K562 (cell line): Measurements from ENCODE around the gene GPX7. TPM values are rescaled to one million over a fixed set of nuclear protein-coding genes. Genes with fewer than 3 reads are reported as not detected.

Source experiments
- ADNP ChIP-seq: fragments of 200-800 bp; sonication (Bioruptor generic); IDR thresholded peaks from 2 replicates; pipeline ENCODE4 v1.6.1; 2016; ENCODE audit warnings: missing genetic modification characterization, missing compliant biosample characterization
- ASH1L ChIP-seq: fragments of 450-650 bp; IDR thresholded peaks from 2 replicates; pipeline ENCODE4 v1.6.1; 2018; ENCODE audit warnings: borderline replicate concordance, mild to moderate bottlenecking, low read depth; ENCODE audit not compliant: partially characterized antibody
- BCL6 ChIP-seq: fragments of 250-450 bp; sonication (Bioruptor Pico); IDR thresholded peaks from 2 replicates; pipeline ENCODE4 v1.4.0; 2020
- CEBPB ChIP-seq: fragments of 450-650 bp; IDR thresholded peaks from 2 replicates; pipeline ENCODE4 v1.6.1; 2016; ENCODE audit warnings: missing genetic modification characterization, missing compliant biosample characterization
- CEBPG ChIP-seq, 3 experiments: fragments of 200-800 bp in 1 of 3; sonication (Bioruptor generic) in 1 of 3; sonication (generic) in 1 of 3; formaldehyde crosslinking in 1 of 3; IDR thresholded peaks in 2 of 3; conservative IDR thresholded peaks in 1 of 3; 2 replicates each; pipeline versions ENCODE4 v1.6.1 to v1.8.0; 2016 to 2022; ENCODE audit warnings: missing compliant biosample characterization in 2 of 3, missing genetic modification characterization in 2 of 3, mild to moderate bottlenecking in 1 of 3, missing genetic modification reagents in 1 of 3
- EP300 ChIP-seq: IDR thresholded peaks from 2 replicates; pipeline ENCODE4 v1.6.1; 2012; ENCODE audit warnings: low read length, improper control_type of control experiment
- MAFG ChIP-seq: fragments of 450-650 bp; conservative IDR thresholded peaks from 2 replicates; pipeline ENCODE4 v1.6.1; 2016; ENCODE audit warnings: missing genetic modification characterization, missing compliant biosample characterization
- MECOM ChIP-seq: fragments of 250-450 bp; sonication (Bioruptor Pico); IDR thresholded peaks from 2 replicates; pipeline ENCODE4 v1.8.0; 2022; ENCODE audit warnings: inconsistent platforms
- MEIS2 ChIP-seq: fragments of 450-650 bp; IDR thresholded peaks from 2 replicates; pipeline ENCODE4 v1.6.1; 2014; ENCODE audit warnings: mild to moderate bottlenecking; ENCODE audit not compliant: partially characterized antibody
- NFIC ChIP-seq: fragments of 450-650 bp; IDR thresholded peaks from 2 replicates; pipeline ENCODE4 v1.6.1; 2017; ENCODE audit warnings: mild to moderate bottlenecking, inconsistent platforms
- RBBP5 ChIP-seq: fragments of 200-600 bp; sonication (generic); IDR thresholded peaks from 2 replicates; pipeline ENCODE4 v1.6.1; 2012; ENCODE audit warnings: borderline replicate concordance, mild to moderate bottlenecking, low read length, control low read depth, inconsistent platforms; ENCODE audit not compliant: insufficient read depth, poor library complexity, severe bottlenecking
- TAF7 ChIP-seq: fragments of 450-650 bp; IDR thresholded peaks from 2 replicates; pipeline ENCODE4 v1.6.1; 2016; ENCODE audit warnings: missing genetic modification characterization, missing compliant biosample characterization
- TAL1 ChIP-seq: fragments of 450-650 bp; IDR thresholded peaks from 2 replicates; pipeline ENCODE4 v1.6.1; 2016; ENCODE audit warnings: mild to moderate bottlenecking
- polyA plus RNA-seq, 8 experiments: library from polyadenylated mRNA; depleted of rRNA in 4 of 8; stranded (reverse) in 5 of 8; unstranded in 3 of 8; fragments of >200 nt; fragmentation: Nextera tagmentation in 2 of 8; fragmentation: Illumina TruSeq in 1 of 8; extraction: Ambion mirVana in 2 of 8; extraction: Trizol in 1 of 8; gene quantifications; 2 replicates each; pipeline versions ENCODE4 v1.2.1 to v1.2.3, GENCODE V29; 2011 to 2014; ENCODE audit warnings: inconsistent platforms in 1 of 8, missing spikeins in 1 of 8
- total RNA-seq, 7 experiments: library from RNA; depleted of rRNA in 6 of 7; stranded (reverse); fragments of >200 nt in 6 of 7; fragmentation: Illumina TruSeq in 2 of 7; extraction: Trizol in 2 of 7; gene quantifications; 2 replicates each; pipeline versions ENCODE4 v1.2.1 to v1.2.3, GENCODE V29; 2011 to 2021; ENCODE audit warnings: low replicate concordance in 1 of 7
- TF ChIP-seq, protein P1 (sequence below): sonication (generic); formaldehyde crosslinking; IDR thresholded peaks from 2 replicates; pipeline ENCODE4 v1.8.1; 2022; ENCODE audit warnings: missing genetic modification reagents
- TF ChIP-seq, protein P2 (sequence below): fragments of 450-650 bp; conservative IDR thresholded peaks from 2 replicates; pipeline ENCODE4 v1.6.1; 2016; ENCODE audit warnings: missing genetic modification characterization, low read depth, mild to moderate bottlenecking, missing compliant biosample characterization, moderate library complexity
- TF ChIP-seq, protein P3 (sequence below), 3 experiments: fragments of 200-800 bp in 1 of 3; sonication (Bioruptor generic) in 1 of 3; sonication (generic) in 1 of 3; formaldehyde crosslinking in 1 of 3; IDR thresholded peaks; 2 replicates each; pipeline versions ENCODE4 v1.6.1 to v1.8.0; 2016 to 2022; ENCODE audit warnings: mild to moderate bottlenecking in 2 of 3, missing compliant biosample characterization in 2 of 3, missing genetic modification characterization in 2 of 3, missing genetic modification reagents in 1 of 3
- TF ChIP-seq, protein P4 (sequence below): fragments of 200-800 bp; sonication (Bioruptor generic); IDR thresholded peaks from 2 replicates; pipeline ENCODE4 v1.6.1; 2017; ENCODE audit warnings: missing genetic modification characterization, missing compliant biosample characterization
- TF ChIP-seq, protein P5 (sequence below): fragments of 450-650 bp; IDR thresholded peaks from 2 replicates; pipeline ENCODE4 v1.6.1; 2017; ENCODE audit warnings: mild to moderate bottlenecking, moderate library complexity

The GPX7 gene
- total and polyA plus RNA-seq, 9 of the 15 experiments (the other 6 are each of a cell fraction or from before 2014, with no cell fraction given): 0.08 TPM; not detected in 8

DNA sequence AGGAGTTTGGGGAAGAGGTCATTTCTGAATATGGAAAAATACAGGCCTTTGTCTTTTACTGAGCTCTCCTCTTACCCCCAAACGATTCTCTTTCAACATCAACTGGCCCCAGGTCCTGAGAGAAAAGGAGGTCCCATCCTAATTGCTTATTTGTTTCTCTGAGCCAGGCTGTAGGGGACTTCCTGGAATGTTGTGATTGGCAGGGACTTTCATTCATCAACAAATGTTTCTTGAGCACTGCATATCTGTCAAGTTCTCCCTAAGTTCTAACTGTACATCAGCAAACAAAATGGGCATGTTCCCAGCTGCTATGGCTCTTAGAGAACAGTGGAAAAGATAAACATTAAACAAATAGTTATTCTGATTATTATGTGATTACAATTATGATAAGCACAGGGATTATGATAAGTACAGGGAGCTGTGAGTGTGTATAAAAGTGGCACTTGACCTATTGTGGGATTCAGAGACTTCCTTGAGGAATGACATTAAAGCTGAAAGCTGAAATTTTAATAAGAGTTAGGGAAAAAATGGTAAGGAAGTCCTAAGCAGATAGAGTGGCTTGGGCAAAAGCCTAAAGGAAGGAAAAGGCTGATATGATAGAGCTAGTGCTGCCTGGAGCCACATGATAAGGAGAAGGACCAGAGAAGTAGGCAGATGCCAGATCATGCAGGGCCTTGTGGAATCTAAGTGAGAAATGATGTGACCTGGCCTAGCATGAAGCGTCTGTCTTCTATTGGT is 11.6 kb downstream of the GPX7 start (continued):
- no peak for TF ChIP-seq RBBP5
- no peak for TF ChIP-seq MAFG (tag)
- TF ChIP-seq, protein P1, sequence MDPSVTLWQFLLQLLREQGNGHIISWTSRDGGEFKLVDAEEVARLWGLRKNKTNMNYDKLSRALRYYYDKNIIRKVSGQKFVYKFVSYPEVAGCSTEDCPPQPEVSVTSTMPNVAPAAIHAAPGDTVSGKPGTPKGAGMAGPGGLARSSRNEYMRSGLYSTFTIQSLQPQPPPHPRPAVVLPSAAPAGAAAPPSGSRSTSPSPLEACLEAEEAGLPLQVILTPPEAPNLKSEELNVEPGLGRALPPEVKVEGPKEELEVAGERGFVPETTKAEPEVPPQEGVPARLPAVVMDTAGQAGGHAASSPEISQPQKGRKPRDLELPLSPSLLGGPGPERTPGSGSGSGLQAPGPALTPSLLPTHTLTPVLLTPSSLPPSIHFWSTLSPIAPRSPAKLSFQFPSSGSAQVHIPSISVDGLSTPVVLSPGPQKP (CRISPR knock-in tag): no peak
- TF ChIP-seq NFIC: peak; percentile 91
- TF ChIP-seq TAF7 (tag): no peak
- TF ChIP-seq ASH1L: no peak
- no peak for TF ChIP-seq CEBPG (CRISPR knock-in tag; IDR thresholded peaks at IDR 0.05)
- TF ChIP-seq CEBPG (tag; conservative IDR thresholded peaks at IDR 0.05 in 1 of 2, IDR thresholded peaks at IDR 0.05 in 1 of 2): no peak
- TF ChIP-seq, protein P2, sequence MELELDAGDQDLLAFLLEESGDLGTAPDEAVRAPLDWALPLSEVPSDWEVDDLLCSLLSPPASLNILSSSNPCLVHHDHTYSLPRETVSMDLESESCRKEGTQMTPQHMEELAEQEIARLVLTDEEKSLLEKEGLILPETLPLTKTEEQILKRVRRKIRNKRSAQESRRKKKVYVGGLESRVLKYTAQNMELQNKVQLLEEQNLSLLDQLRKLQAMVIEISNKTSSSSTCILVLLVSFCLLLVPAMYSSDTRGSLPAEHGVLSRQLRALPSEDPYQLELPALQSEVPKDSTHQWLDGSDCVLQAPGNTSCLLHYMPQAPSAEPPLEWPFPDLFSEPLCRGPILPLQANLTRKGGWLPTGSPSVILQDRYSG (tag): no peak
- TF ChIP-seq, protein P3, sequence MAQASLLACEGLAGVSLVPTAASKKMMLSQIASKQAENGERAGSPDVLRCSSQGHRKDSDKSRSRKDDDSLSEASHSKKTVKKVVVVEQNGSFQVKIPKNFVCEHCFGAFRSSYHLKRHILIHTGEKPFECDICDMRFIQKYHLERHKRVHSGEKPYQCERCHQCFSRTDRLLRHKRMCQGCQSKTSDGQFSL (CRISPR knock-in tag; IDR thresholded peaks at IDR 0.05): no peak
- TF ChIP-seq, protein P3 (tag; IDR thresholded peaks at IDR 0.05): no peak
- peak; percentile 95 for TF ChIP-seq TAL1
- TF ChIP-seq MEIS2: peak; percentile 16
- TF ChIP-seq CEBPB (tag): no peak
- TF ChIP-seq EP300: peak; percentile 91
- TF ChIP-seq ADNP: no peak
- TF ChIP-seq BCL6 (CRISPR knock-in tag): no peak
- no peak for TF ChIP-seq MECOM
- TF ChIP-seq, protein P4, sequence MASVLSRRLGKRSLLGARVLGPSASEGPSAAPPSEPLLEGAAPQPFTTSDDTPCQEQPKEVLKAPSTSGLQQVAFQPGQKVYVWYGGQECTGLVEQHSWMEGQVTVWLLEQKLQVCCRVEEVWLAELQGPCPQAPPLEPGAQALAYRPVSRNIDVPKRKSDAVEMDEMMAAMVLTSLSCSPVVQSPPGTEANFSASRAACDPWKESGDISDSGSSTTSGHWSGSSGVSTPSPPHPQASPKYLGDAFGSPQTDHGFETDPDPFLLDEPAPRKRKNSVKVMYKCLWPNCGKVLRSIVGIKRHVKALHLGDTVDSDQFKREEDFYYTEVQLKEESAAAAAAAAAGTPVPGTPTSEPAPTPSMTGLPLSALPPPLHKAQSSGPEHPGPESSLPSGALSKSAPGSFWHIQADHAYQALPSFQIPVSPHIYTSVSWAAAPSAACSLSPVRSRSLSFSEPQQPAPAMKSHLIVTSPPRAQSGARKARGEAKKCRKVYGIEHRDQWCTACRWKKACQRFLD (CRISPR knock-in tag): no peak
- TF ChIP-seq, protein P5, sequence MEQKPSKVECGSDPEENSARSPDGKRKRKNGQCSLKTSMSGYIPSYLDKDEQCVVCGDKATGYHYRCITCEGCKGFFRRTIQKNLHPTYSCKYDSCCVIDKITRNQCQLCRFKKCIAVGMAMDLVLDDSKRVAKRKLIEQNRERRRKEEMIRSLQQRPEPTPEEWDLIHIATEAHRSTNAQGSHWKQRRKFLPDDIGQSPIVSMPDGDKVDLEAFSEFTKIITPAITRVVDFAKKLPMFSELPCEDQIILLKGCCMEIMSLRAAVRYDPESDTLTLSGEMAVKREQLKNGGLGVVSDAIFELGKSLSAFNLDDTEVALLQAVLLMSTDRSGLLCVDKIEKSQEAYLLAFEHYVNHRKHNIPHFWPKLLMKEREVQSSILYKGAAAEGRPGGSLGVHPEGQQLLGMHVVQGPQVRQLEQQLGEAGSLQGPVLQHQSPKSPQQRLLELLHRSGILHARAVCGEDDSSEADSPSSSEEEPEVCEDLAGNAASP: no peak
